ENCODE measurements around the gene SCAMP1. TPM values are rescaled to one million over a fixed set of nuclear protein-coding genes. Genes with fewer than 3 reads are reported as not detected.
A peak's percentile ranks its signal among the peaks of the same experiment; 100 is the strongest.

The SCAMP1 gene
- total and polyA plus RNA-seq, 9 donors: 13.6 to 38.8 (median 35.5) TPM

DNA sequence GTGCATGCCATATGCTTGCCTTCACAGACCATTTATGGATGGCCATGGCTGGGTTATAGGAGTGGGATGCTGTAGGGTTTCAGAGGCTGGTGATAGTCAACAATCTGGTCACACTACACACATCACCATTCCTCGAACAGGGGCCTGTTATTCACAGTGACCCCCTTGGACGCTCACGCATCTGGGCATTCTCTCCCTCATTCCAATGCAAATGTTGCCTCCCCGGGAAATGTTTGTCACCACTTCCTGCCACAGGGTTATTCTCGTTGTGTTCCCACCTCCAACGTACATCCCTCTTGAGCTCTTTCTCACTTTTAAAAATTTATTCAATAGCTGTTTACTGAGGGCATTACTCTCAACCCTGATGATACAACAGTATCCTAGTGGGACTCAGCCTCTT lies 135.4 kb downstream of the SCAMP1 start:
- 77 to 81% (median 77%) methylated on average over 6 of the region's 6 CpGs for WGBS, 3 donors

DNA sequence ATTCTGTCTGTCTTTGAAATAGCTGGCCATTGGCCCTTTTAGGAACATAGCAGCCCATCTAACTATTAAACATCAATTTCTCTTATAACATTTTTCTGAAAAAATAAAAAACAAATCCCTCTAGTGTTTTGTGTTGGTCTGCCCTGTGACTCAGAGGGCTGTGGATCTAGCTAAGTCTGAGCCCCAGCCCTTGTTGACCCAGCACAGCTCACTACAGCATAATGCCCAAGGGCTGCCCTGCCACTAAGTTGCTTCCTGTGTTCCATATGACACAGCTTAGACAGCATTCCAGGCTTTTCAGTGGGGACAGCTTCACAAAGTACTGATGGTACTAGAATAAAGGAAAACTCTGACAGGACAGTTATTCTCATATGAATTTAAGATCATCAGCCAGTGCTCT lies 136.0 kb downstream of the SCAMP1 start:
- Histone ChIP-seq H3K9me3 (no peaks in the 10 kb centered on the region), H3K27ac (no peak overlapping the region), H3K36me3 (no peaks in the 10 kb centered on the region), H3K27me3 (no peaks in the 10 kb centered on the region), H3K4me1 (ENCODE audit: insufficient read depth) (peaks cover 9% of the 10 kb centered on the region), H3K4me3 (no peak overlapping the region)
- intact Hi-C loops (cut with DNase I): no loop called here
- no peak for TF ChIP-seq POLR2A (IDR thresholded peaks at IDR 0.05)
- no peak for TF ChIP-seq CTCF (IDR thresholded peaks at IDR 0.05)
- TF ChIP-seq EP300 (IDR thresholded peaks at IDR 0.05): no peak
- no peak for DNase-seq

More for the DNA sequence above, 135.4 kb downstream of the SCAMP1 start:
- H3K36me3 ChIP-seq: no peaks in the 10 kb centered on the region
- DNase-seq: no peak
- no peak overlapping the region for H3K4me3 ChIP-seq
- H3K4me1 ChIP-seq (ENCODE audit: insufficient read depth): peaks cover 9% of the 10 kb centered on the region
- no peak overlapping the region for H3K27ac ChIP-seq
- intact Hi-C loops (cut with DNase I): no loop called here
- no peaks in the 10 kb centered on the region for H3K9me3 ChIP-seq
- H3K27me3 ChIP-seq: no peaks in the 10 kb centered on the region
- TF ChIP-seq EP300 (IDR thresholded peaks at IDR 0.05) (no peak), POLR2A (IDR thresholded peaks at IDR 0.05) (no peak), CTCF (IDR thresholded peaks at IDR 0.05) (no peak)

DNA sequence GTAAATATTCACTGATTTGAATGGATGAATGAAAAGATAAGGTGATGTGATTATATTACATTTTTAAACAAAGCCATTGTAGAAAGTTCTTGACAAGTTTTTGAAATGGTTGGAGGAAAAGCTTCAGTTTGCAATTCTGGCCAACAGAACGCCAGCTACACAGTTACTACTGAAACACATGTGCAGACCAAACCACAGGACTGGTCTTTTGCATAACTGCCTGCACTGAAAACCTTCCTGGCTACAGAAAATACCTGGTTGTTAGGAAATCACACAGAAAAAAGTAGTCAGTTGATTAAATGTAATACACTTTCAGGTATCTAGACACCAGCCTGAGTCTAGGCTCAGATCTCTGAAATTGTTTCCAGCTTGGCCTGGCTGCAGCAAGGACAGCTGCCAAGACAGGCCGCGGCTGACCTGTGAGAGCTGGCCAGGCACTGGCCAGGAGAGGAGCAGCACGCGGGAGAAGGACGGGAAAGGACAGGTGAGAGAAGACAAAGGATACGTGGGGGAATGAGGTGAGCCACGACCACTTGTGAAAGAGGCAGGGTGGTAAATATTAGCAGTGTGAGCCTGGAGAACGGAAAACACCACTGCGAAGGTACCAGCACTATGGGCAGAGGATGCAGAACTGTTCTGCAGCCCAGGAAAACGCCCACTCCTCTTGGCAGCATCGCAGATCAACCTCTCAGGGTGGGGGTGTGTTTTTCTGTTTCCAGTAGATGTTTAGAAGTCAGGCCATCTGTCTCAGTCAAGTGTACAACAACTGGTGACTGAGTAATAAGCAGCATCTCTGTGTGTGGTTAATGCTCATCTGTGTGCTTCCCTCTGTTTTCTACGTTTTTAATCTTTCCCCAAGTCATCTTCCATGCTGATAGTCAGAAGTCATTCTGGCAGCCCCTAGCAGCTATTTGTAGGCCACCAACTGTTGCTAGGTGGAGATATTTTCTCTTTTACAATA lies 137.4 kb downstream of the SCAMP1 start:
- Histone ChIP-seq H3K27me3 (no peaks in the 10 kb centered on the region), H3K36me3 (no peaks in the 10 kb centered on the region), H3K9me3 (no peaks in the 10 kb centered on the region), H3K4me1 (ENCODE audit: insufficient read depth) (peaks cover 9% of the 10 kb centered on the region), H3K27ac (no peak overlapping the region), H3K4me3 (no peak overlapping the region)
- 24 to 44% (median 38%) methylated on average over 13 of the region's 13 CpGs for WGBS, 3 donors
- TF ChIP-seq CTCF (IDR thresholded peaks at IDR 0.05): no peak
- no peak for TF ChIP-seq EP300 (IDR thresholded peaks at IDR 0.05)
- TF ChIP-seq POLR2A (IDR thresholded peaks at IDR 0.05): no peak
- peak in 2 of 5 donors; percentile 31 to 47 for DNase-seq
- intact Hi-C loops (cut with DNase I): no loop called here

GRCh38 chr5:78499485-78499884 lies 139.1 kb downstream of the SCAMP1 start:
- Histone ChIP-seq H3K36me3 (no peaks in the 10 kb centered on the region), H3K27me3 (no peaks in the 10 kb centered on the region), H3K4me3 (no peak overlapping the region), H3K4me1 (ENCODE audit: insufficient read depth) (peaks cover 12% of the 10 kb centered on the region), H3K27ac (no peak overlapping the region), H3K9me3 (no peaks in the 10 kb centered on the region)
- intact Hi-C loops (cut with DNase I): no loop called here
- 50 to 85% (median 79%) methylated on average over 1 of the region's 1 CpG for WGBS, 3 donors
- no peak for DNase-seq
- TF ChIP-seq POLR2A (IDR thresholded peaks at IDR 0.05) (no peak), EP300 (IDR thresholded peaks at IDR 0.05) (no peak)

DNA sequence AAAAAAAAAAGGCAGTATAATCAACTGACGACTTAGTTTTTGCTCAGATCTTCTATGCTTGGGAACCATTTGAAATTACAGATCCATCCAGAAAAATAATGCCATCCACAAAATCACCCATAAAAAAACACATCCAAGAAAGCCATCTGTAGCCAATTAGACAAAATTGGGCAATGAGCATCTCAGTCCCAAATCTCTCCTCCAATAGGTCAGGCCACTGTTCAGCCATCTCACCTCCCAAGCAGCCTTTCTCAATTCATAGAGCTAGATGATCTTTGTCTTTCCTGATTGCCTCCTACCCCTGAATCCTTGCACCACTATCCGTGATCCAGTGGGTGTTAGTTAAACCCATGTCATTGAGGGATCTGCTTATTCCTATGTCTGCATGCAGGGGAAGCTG lies 139.6 kb downstream of the SCAMP1 start:
- no peaks in the 10 kb centered on the region for H3K36me3 ChIP-seq
- TF ChIP-seq POLR2A (IDR thresholded peaks at IDR 0.05) (no peak), EP300 (IDR thresholded peaks at IDR 0.05) (no peak), CTCF (IDR thresholded peaks at IDR 0.05) (no peak)
- H3K4me1 ChIP-seq (ENCODE audit: insufficient read depth): peaks cover 17% of the 10 kb centered on the region
- 87 to 95% (median 91%) methylated on average over 2 of the region's 2 CpGs for whole genome bisulfite sequencing, 3 donors
- no peak for DNase-seq
- H3K9me3 ChIP-seq: no peaks in the 10 kb centered on the region
- intact Hi-C loops (cut with DNase I): no loop called here
- H3K4me3 ChIP-seq: no peak overlapping the region
- H3K27ac ChIP-seq: no peak overlapping the region
- H3K27me3 ChIP-seq: no peaks in the 10 kb centered on the region
